ENCODE measurements around the gene PBX4.

Gene PBX4

GRCh38 chr19:19624032-19624570 is 5.6 kb upstream of the PBX4 start:
- TF ChIP-seq CTCF (IDR thresholded peaks at IDR 0.05; ENCODE audit: low read depth, low read length, missing control alignments): no peak
- no peak overlapping the region for H3K4me3 ChIP-seq (ENCODE audit: low read depth, low read length)

GRCh38 chr19:19623383-19623782 is 4.9 kb upstream of the PBX4 start:
- DNase-seq (ENCODE audit: low read depth): no peak
- no peak overlapping the region for H3K4me3 ChIP-seq (ENCODE audit: low read depth, low read length)
- TF ChIP-seq CTCF (IDR thresholded peaks at IDR 0.05; ENCODE audit: low read depth, low read length, missing control alignments): no peak

More at GRCh38 chr19:19624032-19624570, 5.6 kb upstream of the PBX4 start:
- no peak for DNase-seq (ENCODE audit: low read depth)

GRCh38 chr19:19619849-19620210 is 1.3 kb upstream of the PBX4 start:
- no peak overlapping the region for H3K4me3 ChIP-seq (ENCODE audit: low read depth, low read length)
- DNase-seq (ENCODE audit: low read depth): no peak
- TF ChIP-seq CTCF (IDR thresholded peaks at IDR 0.05; ENCODE audit: low read depth, low read length, missing control alignments): no peak

- H3K4me3 ChIP-seq (ENCODE audit: low read depth, low read length): peak overlapping the region; percentile 36; the same call in 1 of the 2 replicates
- no peak for DNase-seq (ENCODE audit: low read depth)
- TF ChIP-seq CTCF (IDR thresholded peaks at IDR 0.05; ENCODE audit: low read depth, low read length, missing control alignments): no peak
Measured at GRCh38 chr19:19619181-19619848, 828 bp upstream of the PBX4 start.

- DNase-seq (ENCODE audit: low read depth): no peak
- no peak for TF ChIP-seq CTCF (IDR thresholded peaks at IDR 0.05; ENCODE audit: low read depth, low read length, missing control alignments)
- no peak overlapping the region for H3K4me3 ChIP-seq (ENCODE audit: low read depth, low read length)
Measured at GRCh38 chr19:19615086-19615485, 3.4 kb downstream of the PBX4 start.

- DNase-seq (ENCODE audit: low read depth): no peak
- no peak overlapping the region for H3K4me3 ChIP-seq (ENCODE audit: low read depth, low read length)
- no peak for TF ChIP-seq CTCF (IDR thresholded peaks at IDR 0.05; ENCODE audit: low read depth, low read length, missing control alignments)
Measured at GRCh38 chr19:19613506-19613905, 5.0 kb downstream of the PBX4 start.

All from GM12864 (cell line).